ENCODE measurements around the gene NOP58.
A peak's percentile ranks its signal among the peaks of the same experiment; 100 is the strongest.
"Not testable (repeated sequence)": the region's sequence is repeated elsewhere in the genome, so short reads cannot be mapped to it uniquely, and the experiment has no call there.

NOP58 gene

GRCh38 chr2:202270487-202270886 is 4.9 kb downstream of the NOP58 start:
- Histone ChIP-seq H2AFZ (ENCODE audit: low read depth, low read length) (no peak overlapping the region), H4K20me1 (ENCODE audit: insufficient read depth, low read length) (peaks cover 85% of the 10 kb centered on the region), H3K4me2 (ENCODE audit: insufficient read depth, low read length) (peak overlapping the region; percentile 63; the same call in 1 of the 2 replicates), H3K36me3 (ENCODE audit: insufficient read depth, low read length) (peaks cover 25% of the 10 kb centered on the region), H3K27ac (ENCODE audit: low read length) (no peak overlapping the region), H3K9me3 (ENCODE audit: insufficient read depth, low read length, severe bottlenecking) (no peaks in the 10 kb centered on the region), H3K27me3 (ENCODE audit: insufficient read depth, low read length, poor library complexity) (no peaks in the 10 kb centered on the region), H3K4me3 (ENCODE audit: low read depth in 1 of 2, low read length in 2 of 2) (peak overlapping the region in 1 of 2 experiments; percentile 38; a peak in 1 of 4 replicates), H3K79me2 (ENCODE audit: insufficient read depth, low read length) (peaks cover 99% of the 10 kb centered on the region), H3K9ac (ENCODE audit: low read depth, low read length) (no peak overlapping the region), H3K4me1 (ENCODE audit: insufficient read depth, low read length) (peaks cover 35% of the 10 kb centered on the region)
- ATAC-seq (ENCODE audit: insufficient read depth, low read depth) (no peak), DNase-seq (no peak)
- TF ChIP-seq CTCF (IDR thresholded peaks at IDR 0.05; ENCODE audit: borderline replicate concordance, extremely low read depth, low read length, poor library complexity, severe bottlenecking), result no peak
- TF ChIP-seq EZH2 (IDR thresholded peaks at IDR 0.05; ENCODE audit: borderline replicate concordance, low read depth, low read length, severe bottlenecking), result no peak

GRCh38 chr2:202276078-202276720 is 10.6 kb downstream of the NOP58 start:
- H3K36me3 ChIP-seq (ENCODE audit: insufficient read depth, low read length), result peaks cover 67% of the 10 kb centered on the region
- H3K4me1 ChIP-seq (ENCODE audit: insufficient read depth, low read length); H3K9ac ChIP-seq (ENCODE audit: low read depth, low read length); H3K4me2 ChIP-seq (ENCODE audit: insufficient read depth, low read length); H2AFZ ChIP-seq (ENCODE audit: low read depth, low read length); DNase-seq; ATAC-seq (ENCODE audit: insufficient read depth, low read depth); H3K9me3 ChIP-seq (ENCODE audit: insufficient read depth, low read length, severe bottlenecking); H3K4me3 ChIP-seq (ENCODE audit: low read depth in 1 of 2, low read length in 2 of 2); H3K27ac ChIP-seq (ENCODE audit: low read length); H3K27me3 ChIP-seq (ENCODE audit: insufficient read depth, low read length, poor library complexity): not testable (repeated sequence)
- peaks cover 82% of the 10 kb centered on the region for H4K20me1 ChIP-seq (ENCODE audit: insufficient read depth, low read length)
- peaks cover 98% of the 10 kb centered on the region for H3K79me2 ChIP-seq (ENCODE audit: insufficient read depth, low read length)

- peaks cover 94% of the 10 kb centered on the region for H3K79me2 ChIP-seq (ENCODE audit: insufficient read depth, low read length)
- no peak overlapping the region for H3K4me3 ChIP-seq (ENCODE audit: low read depth in 1 of 2, low read length in 2 of 2)
- DNase-seq (no peak), ATAC-seq (ENCODE audit: insufficient read depth, low read depth) (no peak)
- H3K27ac ChIP-seq (ENCODE audit: low read length), result no peak overlapping the region
- no peaks in the 10 kb centered on the region; the same call in 1 of the 2 replicates for H3K4me1 ChIP-seq (ENCODE audit: insufficient read depth, low read length)
- no peaks in the 10 kb centered on the region for H3K27me3 ChIP-seq (ENCODE audit: insufficient read depth, low read length, poor library complexity)
- H3K9ac ChIP-seq (ENCODE audit: low read depth, low read length), result no peak overlapping the region
- no peak overlapping the region for H3K4me2 ChIP-seq (ENCODE audit: insufficient read depth, low read length)
- TF ChIP-seq CTCF (IDR thresholded peaks at IDR 0.05; ENCODE audit: borderline replicate concordance, extremely low read depth, low read length, poor library complexity, severe bottlenecking), result no peak
- TF ChIP-seq EZH2 (IDR thresholded peaks at IDR 0.05; ENCODE audit: borderline replicate concordance, low read depth, low read length, severe bottlenecking), result no peak
- peaks cover 87% of the 10 kb centered on the region for H3K36me3 ChIP-seq (ENCODE audit: insufficient read depth, low read length)
- H4K20me1 ChIP-seq (ENCODE audit: insufficient read depth, low read length), result peaks cover 76% of the 10 kb centered on the region
- H3K9me3 ChIP-seq (ENCODE audit: insufficient read depth, low read length, severe bottlenecking), result no peaks in the 10 kb centered on the region
- no peak overlapping the region for H2AFZ ChIP-seq (ENCODE audit: low read depth, low read length)
Measured at GRCh38 chr2:202278036-202278760, 12.6 kb downstream of the NOP58 start.

- Histone ChIP-seq H3K9me3 (ENCODE audit: insufficient read depth, low read length, severe bottlenecking) (no peaks in the 10 kb centered on the region), H3K4me3 (ENCODE audit: low read depth in 1 of 2, low read length in 2 of 2) (no peak overlapping the region), H3K4me1 (ENCODE audit: insufficient read depth, low read length) (no peaks in the 10 kb centered on the region), H3K27me3 (ENCODE audit: insufficient read depth, low read length, poor library complexity) (no peaks in the 10 kb centered on the region), H3K27ac (ENCODE audit: low read length) (no peak overlapping the region), H3K9ac (ENCODE audit: low read depth, low read length) (no peak overlapping the region), H3K36me3 (ENCODE audit: insufficient read depth, low read length) (peaks cover 94% of the 10 kb centered on the region), H3K4me2 (ENCODE audit: insufficient read depth, low read length) (no peak overlapping the region), H3K79me2 (ENCODE audit: insufficient read depth, low read length) (peaks cover 86% of the 10 kb centered on the region), H2AFZ (ENCODE audit: low read depth, low read length) (no peak overlapping the region), H4K20me1 (ENCODE audit: insufficient read depth, low read length) (peaks cover 69% of the 10 kb centered on the region)
- ATAC-seq (ENCODE audit: insufficient read depth, low read depth) (peak; percentile 76), DNase-seq (no peak)
- TF ChIP-seq EZH2 (IDR thresholded peaks at IDR 0.05; ENCODE audit: borderline replicate concordance, low read depth, low read length, severe bottlenecking), result no peak
- TF ChIP-seq CTCF (IDR thresholded peaks at IDR 0.05; ENCODE audit: borderline replicate concordance, extremely low read depth, low read length, poor library complexity, severe bottlenecking), result peak; percentile 56
Measured at GRCh38 chr2:202278944-202279343, 13.4 kb downstream of the NOP58 start.
